GM21381 (cell line): ENCODE data around the gene PTPRG.

Source experiments
- ATAC-seq: cut with Tn5 transposase; IDR thresholded peaks from one replicate; pipeline ENCODE4 v1.9.1; 2021; ENCODE audit warnings: mild to moderate bottlenecking, moderate library complexity; ENCODE audit not compliant: unreplicated experiment

Gene PTPRG

DNA sequence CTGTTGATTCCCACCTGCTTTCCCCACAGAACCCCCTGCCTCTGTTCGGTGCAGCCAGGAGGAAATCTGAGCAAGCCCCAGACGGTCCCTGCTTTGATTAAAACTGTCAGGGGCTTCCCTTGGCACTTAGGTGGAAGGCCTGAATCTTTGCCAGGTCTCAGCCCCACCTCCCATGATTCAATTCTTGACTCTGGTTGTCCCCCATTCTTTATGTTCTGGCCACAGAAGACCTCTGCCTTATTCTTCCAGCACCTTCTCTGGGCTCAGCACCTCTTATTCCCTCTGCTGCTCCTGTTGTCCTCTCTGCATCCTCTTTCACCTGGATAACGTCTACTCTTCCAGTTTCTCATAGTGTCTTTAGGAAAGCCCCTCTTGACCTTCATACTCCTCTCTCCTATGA, 349.4 kb downstream of the PTPRG start:
- ATAC-seq: no peak

GRCh38 chr3:61912158-61912557, 350.8 kb downstream of the PTPRG start:
- ATAC-seq: peak; percentile 81

DNA sequence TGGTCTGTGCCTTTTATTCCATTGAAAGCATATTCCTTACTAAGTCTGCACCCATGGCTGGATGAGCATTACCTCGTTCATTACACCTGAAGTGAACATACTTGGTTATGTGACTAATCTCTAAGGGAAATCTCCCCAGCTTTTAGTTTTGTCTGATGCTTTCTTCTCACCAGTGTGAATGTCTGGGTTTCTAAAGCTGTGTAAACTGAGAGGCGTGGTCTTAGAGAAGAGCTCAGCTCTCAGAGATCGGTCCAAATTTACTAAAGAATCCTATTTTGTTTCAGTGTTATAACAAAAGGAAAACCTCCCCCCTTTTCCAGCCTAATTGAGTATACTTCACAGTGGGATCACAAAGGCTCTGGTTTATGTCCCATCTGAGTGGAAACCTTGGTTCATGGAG, 352.3 kb downstream of the PTPRG start:
- peak; percentile 46 for ATAC-seq

DNA sequence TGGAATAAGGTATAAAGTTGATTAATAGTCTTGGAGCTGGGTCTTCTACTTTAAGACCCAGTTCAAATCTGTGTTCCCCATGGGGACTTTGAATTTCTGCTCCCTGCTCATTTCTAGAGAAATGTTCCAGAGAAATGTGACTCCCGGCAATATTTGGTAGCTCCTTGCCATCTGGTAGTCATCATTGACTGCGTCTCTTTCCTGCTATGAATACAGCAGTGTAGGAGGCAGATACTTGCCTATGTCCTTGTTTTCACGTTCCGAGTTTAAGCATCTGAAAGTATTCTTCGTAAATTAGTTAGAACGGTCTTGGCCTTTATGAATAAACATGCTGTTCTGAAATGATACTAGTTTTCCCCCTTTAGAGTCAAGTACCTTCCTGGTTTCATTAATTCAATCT, 352.9 kb downstream of the PTPRG start:
- ATAC-seq: no peak

DNA sequence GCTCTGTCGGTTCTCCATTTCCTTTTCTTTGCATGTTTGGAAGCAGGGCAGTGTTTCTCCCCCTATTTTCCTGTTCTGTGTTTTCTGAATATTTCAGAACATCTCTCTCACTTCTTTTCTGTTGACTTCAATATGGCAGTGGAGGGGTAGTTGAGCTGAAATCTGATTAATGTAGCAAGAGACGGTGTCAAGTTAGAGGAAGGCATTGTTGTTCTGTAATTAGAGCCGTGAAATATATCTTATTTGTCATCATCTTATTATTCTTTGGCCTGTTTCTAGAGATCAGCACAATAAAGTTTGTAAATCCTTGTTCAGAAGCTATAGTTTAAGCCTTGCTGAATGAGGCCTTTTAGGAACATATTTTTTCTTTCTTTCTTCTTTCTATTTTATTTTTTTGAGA, 353.9 kb downstream of the PTPRG start:
- ATAC-seq: no peak

- no peak for ATAC-seq
These were observed 358.0 kb downstream of the PTPRG start for GRCh38 chr3:61919371-61919770.

- no peak for ATAC-seq
These were observed 360.7 kb downstream of the PTPRG start for GRCh38 chr3:61922118-61922517.

DNA sequence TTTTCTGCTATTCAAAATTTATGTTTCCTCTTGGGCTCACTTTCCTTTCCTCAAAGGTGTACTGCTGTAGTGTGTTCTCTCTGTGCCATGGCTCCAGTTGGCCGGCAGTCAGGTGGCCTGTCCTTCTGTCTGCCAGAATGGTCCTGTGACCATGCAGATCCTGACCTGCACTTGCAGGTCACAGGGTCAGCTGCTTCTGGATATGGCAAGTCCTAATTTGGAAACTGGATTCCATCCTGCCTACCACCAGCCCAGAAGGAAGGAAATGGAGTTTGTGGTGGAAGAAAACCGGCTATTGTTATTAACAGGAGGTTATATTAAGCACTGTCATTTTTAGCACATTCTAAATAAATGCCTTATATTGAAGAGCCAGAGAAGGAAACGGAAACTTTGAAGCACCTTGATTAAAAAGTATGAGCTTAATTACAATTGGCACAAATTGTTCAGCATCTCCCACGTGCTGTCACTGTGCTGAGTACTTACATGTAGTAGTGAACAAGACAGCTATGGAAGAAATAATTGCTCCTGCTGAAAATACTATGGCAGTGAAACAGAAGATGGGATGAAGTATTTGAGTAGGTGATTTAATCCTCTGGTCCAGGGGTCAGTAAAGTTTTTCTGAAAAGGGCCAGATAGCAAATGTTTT, 362.8 kb downstream of the PTPRG start:
- no peak for ATAC-seq

DNA sequence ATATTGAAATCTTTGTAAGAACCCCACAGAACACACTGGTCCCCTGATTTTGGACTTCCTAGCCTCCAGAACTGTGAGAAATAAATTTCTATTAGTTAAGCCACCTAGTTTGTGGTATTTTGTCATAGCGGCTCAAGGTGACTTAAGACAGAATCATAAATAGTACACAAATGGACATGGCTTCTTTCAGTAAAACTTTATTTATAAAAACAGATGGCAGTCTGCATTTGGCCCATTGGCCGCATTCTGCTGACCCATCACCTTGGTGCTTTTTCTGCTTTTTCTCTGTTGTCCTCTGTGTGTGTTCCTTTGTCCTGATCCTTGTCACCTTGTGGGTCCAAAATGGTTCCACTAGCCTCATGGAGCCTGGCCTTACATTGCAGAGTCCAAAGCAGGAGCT, 363.6 kb downstream of the PTPRG start:
- ATAC-seq: no peak

- ATAC-seq: no peak
These were observed 364.4 kb downstream of the PTPRG start for GRCh38 chr3:61925721-61926120.

GRCh38 chr3:61926923-61927322, 365.6 kb downstream of the PTPRG start:
- no peak for ATAC-seq

- ATAC-seq: no peak
These were observed 366.0 kb downstream of the PTPRG start for GRCh38 chr3:61927332-61927731.

GRCh38 chr3:61928039-61928438, 366.7 kb downstream of the PTPRG start:
- no peak for ATAC-seq

GRCh38 chr3:61928776-61929314, 367.5 kb downstream of the PTPRG start:
- ATAC-seq: no peak

DNA sequence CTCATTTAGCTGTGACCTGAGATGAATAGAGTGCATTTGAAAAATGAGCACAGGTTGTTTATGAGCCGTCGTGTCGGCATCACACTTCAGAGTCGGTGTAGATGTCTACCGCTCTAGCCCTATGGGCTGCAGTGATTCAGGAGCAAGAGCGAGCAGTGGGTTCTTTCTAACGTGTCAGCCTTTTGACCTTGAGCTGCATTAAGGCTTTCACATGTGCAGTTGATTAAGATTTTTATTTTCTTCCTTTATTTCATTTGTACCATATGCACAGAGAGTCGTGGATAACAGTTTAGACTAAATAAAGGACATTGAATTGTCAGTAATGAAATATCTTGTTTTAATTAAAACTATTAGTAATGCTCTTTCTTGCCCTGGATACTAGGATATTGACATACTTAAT, 368.2 kb downstream of the PTPRG start:
- no peak for ATAC-seq

GRCh38 chr3:61932499-61932898, 371.1 kb downstream of the PTPRG start:
- no peak for ATAC-seq

- ATAC-seq: no peak
These were observed 372.6 kb downstream of the PTPRG start for GRCh38 chr3:61933798-61934504.

DNA sequence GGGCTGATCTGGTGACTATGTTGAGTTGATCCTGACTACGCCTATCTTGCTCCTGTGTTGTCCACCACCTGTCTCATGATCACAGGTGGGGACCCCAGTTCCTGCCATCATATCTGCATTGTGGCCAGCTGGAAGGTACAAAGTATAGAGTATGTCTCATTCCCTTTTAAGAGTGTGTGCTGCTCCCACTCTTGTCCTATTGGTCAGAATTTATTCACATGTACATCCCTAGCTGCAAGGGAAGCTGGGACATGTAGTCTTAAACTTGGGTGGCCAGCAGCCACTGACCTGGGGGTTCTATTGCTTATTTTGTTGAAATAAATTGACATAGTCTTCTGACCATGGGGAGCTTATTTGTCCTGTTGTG, 373.1 kb downstream of the PTPRG start:
- no peak for ATAC-seq

- no peak for ATAC-seq
These were observed 374.4 kb downstream of the PTPRG start for GRCh38 chr3:61935814-61936213.

GRCh38 chr3:61936344-61936937, 375.1 kb downstream of the PTPRG start:
- ATAC-seq: peak; percentile 65

DNA sequence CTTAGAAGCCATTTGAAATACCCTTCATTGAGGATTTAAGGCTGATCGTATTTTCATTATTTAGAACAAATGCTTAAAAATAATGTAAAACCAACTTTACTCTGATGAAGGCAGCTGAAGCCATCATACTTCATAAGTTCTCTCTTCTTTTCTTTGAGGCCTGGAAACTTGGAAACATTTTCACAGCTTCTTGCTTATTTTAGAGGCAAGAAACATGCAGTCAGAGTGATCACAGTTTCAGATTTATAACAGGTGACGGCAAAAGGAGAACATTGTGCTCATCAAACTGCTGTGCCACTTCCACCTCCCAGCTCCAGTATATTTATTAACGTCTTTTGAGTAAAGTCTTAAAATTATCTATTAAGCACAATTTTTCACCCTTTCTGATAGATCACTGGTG, 376.1 kb downstream of the PTPRG start:
- no peak for ATAC-seq

DNA sequence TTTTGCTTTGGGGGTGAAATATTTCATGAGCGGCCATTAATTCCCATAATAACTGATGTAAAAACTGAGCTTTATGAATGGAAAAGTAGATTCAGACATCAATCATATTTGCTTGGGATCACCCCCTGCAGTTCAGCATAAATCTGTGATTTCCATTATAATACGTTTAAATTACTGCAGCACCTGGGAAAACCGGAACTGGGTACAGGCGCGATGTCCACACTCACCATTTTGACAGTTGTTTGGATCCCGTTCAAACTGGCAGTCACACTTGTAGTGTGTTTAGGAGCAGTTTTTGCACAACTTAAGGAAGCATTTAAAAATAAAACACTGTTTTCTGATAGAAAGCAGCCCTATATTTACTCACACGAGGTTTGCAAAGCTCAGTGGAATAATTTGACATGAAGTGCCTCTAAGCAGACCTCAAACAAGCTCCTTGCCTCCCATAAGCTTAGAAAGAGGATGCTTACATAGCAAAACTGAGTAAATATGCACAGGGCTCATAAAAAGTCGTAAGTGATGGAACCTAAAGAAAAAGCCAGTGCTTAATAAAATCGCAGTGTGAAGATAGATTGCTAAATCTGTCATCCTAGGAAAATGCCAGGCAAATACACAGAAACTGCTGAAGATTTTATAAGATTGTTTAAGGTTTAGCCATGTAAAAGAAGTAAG, 377.6 kb downstream of the PTPRG start:
- ATAC-seq: no peak
